ENCODE results near the gene FBXO40. TPM values are rescaled to one million over a fixed set of nuclear protein-coding genes. Genes with fewer than 3 reads are reported as not detected.

The FBXO40 gene
- total and polyA plus RNA-seq, 2 of the 13 experiments (the other 11 are each of a cell fraction or from before 2014, with no cell fraction given) = not detected

GRCh38 chr3:121545574-121546455 lies 47.4 kb upstream of the FBXO40 start, which contains the start of gene POLQ (continued):
- TF ChIP-seq NR3C1 (CRISPR knock-in tag; IDR thresholded peaks at IDR 0.05) (no peak), ZNF253 (CRISPR knock-in tag; IDR thresholded peaks at IDR 0.05; ENCODE audit: borderline replicate concordance) (no peak), TRIM22 (IDR thresholded peaks at IDR 0.05) (no peak), MYNN (CRISPR knock-in tag; IDR thresholded peaks at IDR 0.05; ENCODE audit: low read depth) (no peak), ZNF740 (CRISPR knock-in tag; IDR thresholded peaks at IDR 0.05) (no peak), MAFK (conservative IDR thresholded peaks at IDR 0.05 in 1 of 2, IDR thresholded peaks at IDR 0.05 in 1 of 2; ENCODE audit: low read length in 2 of 2) (no peak), JARID2 (CRISPR knock-in tag; IDR thresholded peaks at IDR 0.05; ENCODE audit: insufficient replicate concordance) (no peak), TEAD2 (CRISPR knock-in tag; IDR thresholded peaks at IDR 0.05) (no peak), ZNF335 (CRISPR knock-in tag; IDR thresholded peaks at IDR 0.05) (0 out of 2 replicates have a peak, but pooled peaks have one; percentile 31), KDM5B (CRISPR knock-in tag; IDR thresholded peaks at IDR 0.05; ENCODE audit: borderline replicate concordance) (peak; percentile 21; the same call in 1 of the 2 replicates), REXO4 (CRISPR knock-in tag; IDR thresholded peaks at IDR 0.05; ENCODE audit: borderline replicate concordance) (no peak), FOXA1 (IDR thresholded peaks at IDR 0.05) (no peak), FOXA1 (CRISPR knock-in tag; IDR thresholded peaks at IDR 0.05) (no peak), ZNF576 (CRISPR knock-in tag; IDR thresholded peaks at IDR 0.05) (no peak), SNAI1 (CRISPR knock-in tag; IDR thresholded peaks at IDR 0.05; ENCODE audit: borderline replicate concordance) (no peak), MXD3 (CRISPR knock-in tag; IDR thresholded peaks at IDR 0.05) (no peak), GABPB1 (CRISPR knock-in tag; IDR thresholded peaks at IDR 0.05) (peak; percentile 97), ZMYM3 (CRISPR knock-in tag; IDR thresholded peaks at IDR 0.05) (no peak), ZFP36L1 (CRISPR knock-in tag; IDR thresholded peaks at IDR 0.05) (no peak), CERS6 (CRISPR knock-in tag; IDR thresholded peaks at IDR 0.05) (no peak), ATAD3A (CRISPR knock-in tag; IDR thresholded peaks at IDR 0.05) (no peak), CBX5 (CRISPR knock-in tag; IDR thresholded peaks at IDR 0.05; ENCODE audit: borderline replicate concordance) (no peak), TBX3 (IDR thresholded peaks at IDR 0.05; ENCODE audit: borderline replicate concordance) (no peak), FOXC1 (CRISPR knock-in tag; IDR thresholded peaks at IDR 0.05; ENCODE audit: borderline replicate concordance) (no peak), GTF2F1 (IDR thresholded peaks at IDR 0.05; ENCODE audit: low read length) (no peak), MXD1 (CRISPR knock-in tag; IDR thresholded peaks at IDR 0.05) (no peak), ZNF432 (CRISPR knock-in tag; IDR thresholded peaks at IDR 0.05; ENCODE audit: borderline replicate concordance) (no peak), PCBP1 (IDR thresholded peaks at IDR 0.05; ENCODE audit: borderline replicate concordance, low read depth, low read length) (no peak)

Data from HepG2 (cell line).